ENCODE measurements around the gene PCYT1A.
"Not testable (repeated sequence)": the region's sequence is repeated elsewhere in the genome, so short reads cannot be mapped to it uniquely, and the experiment has no call there.

Gene PCYT1A

DNA sequence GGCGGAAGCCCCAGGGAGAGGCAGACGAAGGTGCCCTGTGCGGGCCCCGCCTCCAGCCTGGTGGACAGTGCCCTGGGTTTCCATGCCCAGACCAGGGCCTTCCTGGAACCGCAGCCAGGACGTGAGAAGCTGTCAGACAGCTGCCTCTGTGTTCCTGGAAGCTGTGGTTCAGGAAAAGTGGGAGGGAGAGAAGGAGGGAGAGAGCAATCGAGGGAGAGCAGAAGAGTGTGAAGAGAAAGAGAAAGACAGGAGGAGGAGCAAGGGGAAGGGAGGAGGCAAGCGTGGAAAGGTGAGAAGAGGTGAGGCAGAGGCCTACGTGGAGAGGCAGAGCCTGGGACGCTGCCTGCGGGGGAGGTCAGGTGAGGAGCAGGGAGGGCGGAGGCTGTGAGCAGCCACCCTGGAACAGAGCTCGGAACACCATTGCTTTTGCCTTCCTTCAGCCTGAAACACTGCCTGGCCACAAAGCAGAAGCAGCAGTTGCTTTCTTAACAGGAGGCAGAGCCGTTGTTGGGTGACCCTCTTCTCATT is 94.9 kb downstream of the PCYT1A start:
- no peak for DNase-seq (ENCODE audit: low spot score)

DNA sequence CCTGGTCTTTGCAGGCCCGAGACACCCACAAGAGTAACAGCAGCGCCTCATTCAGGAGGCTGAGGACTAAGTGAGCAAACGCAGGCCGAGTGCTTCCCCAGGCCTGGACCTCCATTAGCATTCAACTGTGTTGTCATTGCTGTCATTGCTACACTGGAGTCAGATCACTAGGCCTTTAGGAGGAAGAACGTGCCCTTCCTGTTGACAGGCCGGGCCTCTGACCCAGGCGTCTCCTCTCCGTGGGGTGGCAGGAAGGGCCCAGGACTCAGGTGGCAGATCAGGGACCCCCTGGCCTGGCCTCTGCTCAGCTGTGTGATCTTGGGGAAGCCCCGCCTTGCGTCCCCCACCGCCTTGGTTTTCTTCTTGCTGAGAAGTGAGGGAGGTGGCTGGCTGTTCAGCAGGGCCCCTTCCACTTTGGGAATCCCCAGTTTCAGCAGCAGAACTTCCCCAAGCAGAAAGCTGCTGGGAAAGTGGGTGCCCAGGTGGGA is 95.4 kb downstream of the PCYT1A start:
- no peak for DNase-seq (ENCODE audit: low spot score)

GRCh38 chr3:196189566-196190347 is 97.8 kb downstream of the PCYT1A start:
- no peak for DNase-seq (ENCODE audit: low spot score)

- DNase-seq (ENCODE audit: low spot score), result no peak
Observed at GRCh38 chr3:196186651-196187573, 100.6 kb downstream of the PCYT1A start.

DNA sequence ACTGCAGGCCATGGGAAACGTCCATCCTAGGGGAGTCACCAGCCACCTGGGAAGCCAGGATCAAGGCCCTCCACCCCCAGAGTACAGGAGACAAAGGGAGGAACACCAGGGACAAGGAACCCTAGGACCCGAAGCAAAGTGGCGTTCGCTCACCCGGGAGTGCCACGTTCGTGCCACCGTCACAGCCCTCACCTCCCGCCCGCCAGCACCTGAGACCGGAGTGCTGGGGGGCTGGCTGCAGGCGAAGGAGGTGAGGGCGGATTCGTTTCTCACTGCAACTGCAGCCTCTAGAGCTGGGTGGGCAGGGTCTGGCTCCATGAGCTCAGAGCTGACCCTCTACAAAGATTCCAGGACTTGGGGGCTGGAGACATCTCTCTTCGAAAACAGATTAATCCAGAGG is 102.6 kb downstream of the PCYT1A start:
- no peak for DNase-seq (ENCODE audit: low spot score)

DNA sequence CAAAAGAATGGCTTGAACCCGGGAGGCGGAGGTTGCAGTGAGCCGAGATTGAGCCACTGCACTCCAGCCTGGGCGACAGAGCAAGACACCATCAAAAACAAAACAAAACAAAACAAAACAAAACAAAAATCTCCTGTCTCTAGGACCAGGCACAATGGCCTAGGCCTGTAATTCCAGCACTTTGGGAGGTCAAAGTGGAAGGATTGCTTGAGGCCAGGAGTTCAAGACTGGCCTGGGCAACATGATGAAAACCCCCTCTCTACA is 103.4 kb downstream of the PCYT1A start:
- DNase-seq (ENCODE audit: low spot score), result not testable (repeated sequence)

GRCh38 chr3:196181127-196181546 is 106.4 kb downstream of the PCYT1A start:
- no peak for DNase-seq (ENCODE audit: low spot score)

DNA sequence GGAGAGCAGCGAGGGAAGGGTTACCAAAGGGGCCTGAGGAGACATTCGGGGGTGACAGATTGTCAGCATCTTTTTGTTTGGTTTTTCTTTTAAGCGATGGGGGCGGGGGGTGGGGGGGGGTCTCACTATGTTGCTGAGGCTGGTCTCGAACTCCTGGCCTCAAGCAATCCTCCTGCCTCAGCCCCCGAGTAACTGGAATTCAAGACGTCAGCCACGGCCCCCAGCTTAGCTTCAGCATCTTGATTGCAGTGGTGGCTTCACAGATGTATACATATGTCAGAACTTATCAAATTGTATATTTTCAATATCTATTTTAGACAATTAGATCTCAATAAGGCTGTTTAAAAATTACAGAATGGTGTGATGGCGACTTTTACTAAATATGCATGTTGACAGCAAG is 107.2 kb downstream of the PCYT1A start:
- DNase-seq (ENCODE audit: low spot score), result no peak
